Measurements from ENCODE around the gene SCART1. TPM values are rescaled to one million over a fixed set of nuclear protein-coding genes. Genes with fewer than 3 reads are reported as not detected.

SCART1 gene
- total RNA-seq, 3 donors from 2014 or later, result 1.1 to 1.8 (median 1.8) TPM

Other genes with a start within 250 kb of the SCART1 start
- gene UTF1, start 223.7 kb upstream of the SCART1 start, total RNA-seq, result under 1 TPM in 1 of 3 donors, not detected in 2; 0.25 TPM
- not detected for gene VENTX, start 216.1 kb upstream of the SCART1 start, total RNA-seq
- gene ADAM8, start 177.1 kb upstream of the SCART1 start, total RNA-seq, result 10 to 100 TPM; 62.8 to 72.7 (median 70.7) TPM
- gene TUBGCP2, start 145.1 kb upstream of the SCART1 start, total RNA-seq, result 10 to 100 TPM; 59.6 to 67.9 (median 62.6) TPM
- 100 to 1,000 TPM in 1 of 3 donors, 10 to 100 TPM in 2; 84.4 to 117 (median 97.3) TPM for gene ZNF511, start 145.0 kb upstream of the SCART1 start, total RNA-seq
- gene CALY, start 117.0 kb upstream of the SCART1 start, total RNA-seq, result not detected
- not detected for gene PRAP1, start 106.6 kb upstream of the SCART1 start, total RNA-seq
- 10 to 100 TPM; 40.7 to 47.4 (median 46.6) TPM for gene FUOM, start 95.9 kb upstream of the SCART1 start, total RNA-seq
- 10 to 100 TPM; 53.1 to 55.6 (median 53.9) TPM for gene ECHS1, start 80.6 kb upstream of the SCART1 start, total RNA-seq
- gene PAOX, start 74.7 kb upstream of the SCART1 start, total RNA-seq, result 1 to 10 TPM; 2.6 to 3.2 (median 2.9) TPM
- gene MTG1, start 59.8 kb upstream of the SCART1 start, total RNA-seq, result 10 to 100 TPM; 60.3 to 68.1 (median 67.1) TPM
- gene SPRN, start 29.3 kb upstream of the SCART1 start, total RNA-seq, result not detected
- 1 to 10 TPM in 2 of 3 donors, under 1 TPM in 1; 0.69 to 1.1 (median 1.0) TPM for gene CYP2E1, start 73.4 kb downstream of the SCART1 start, total RNA-seq
- under 1 TPM; 0.11 to 0.46 (median 0.43) TPM for gene SYCE1, start 111.6 kb downstream of the SCART1 start, total RNA-seq
- gene FRG2B, start 172.8 kb downstream of the SCART1 start, total RNA-seq, result under 1 TPM in 1 of 3 donors, not detected in 2; 0.30 TPM

Data from activated T-cell treated with anti-CD3 and anti-CD28 coated beads, Interleukin-2, amount 50 U/mL, for 4 hours (primary cell).